HepG2 (cell line): Measurements from ENCODE around the gene HYCC2. TPM values are rescaled to one million over a fixed set of nuclear protein-coding genes. Genes with fewer than 3 reads are reported as not detected.

ENCODE experiments used
- CREB1 ChIP-seq, 2 experiments: fragments of 450-650 bp in 1 of 2; IDR thresholded peaks; 2 replicates each; pipeline ENCODE4 v1.6.1; 2016 to 2017; ENCODE audit warnings: control low read depth in 1 of 2, mild to moderate bottlenecking in 1 of 2, missing compliant biosample characterization in 1 of 2, missing genetic modification characterization in 1 of 2
- HIC2 ChIP-seq: sonication (generic); formaldehyde crosslinking; IDR thresholded peaks from 2 replicates; pipeline ENCODE4 v1.9.0; 2022; ENCODE audit warnings: low read depth, missing genetic modification reagents
- HMG20B ChIP-seq: conservative IDR thresholded peaks from 2 replicates; pipeline ENCODE4 v1.6.1; 2016; ENCODE audit warnings: missing genetic modification reagents, missing compliant biosample characterization
- IKZF5 ChIP-seq: IDR thresholded peaks from 2 replicates; pipeline ENCODE4 v1.6.1; 2018; ENCODE audit warnings: missing genetic modification reagents, mild to moderate bottlenecking, missing compliant biosample characterization
- IRX3 ChIP-seq: sonication (generic); formaldehyde crosslinking; IDR thresholded peaks from 2 replicates; pipeline ENCODE4 v1.8.1; 2023; ENCODE audit warnings: mild to moderate bottlenecking, low read depth, missing genetic modification reagents, borderline replicate concordance
- MED1 ChIP-seq: sonication (generic); formaldehyde crosslinking; IDR thresholded peaks from 2 replicates; pipeline ENCODE4 v1.4.0; 2020; ENCODE audit warnings: missing genetic modification reagents
- NR2F1 ChIP-seq, 2 experiments: fragments of 450-650 bp in 1 of 2; formaldehyde crosslinking in 1 of 2; IDR thresholded peaks; 2 replicates each; pipeline versions ENCODE4 v1.5.0 to v1.6.1; 2016 to 2020; ENCODE audit warnings: mild to moderate bottlenecking in 1 of 2, missing compliant biosample characterization in 1 of 2, missing genetic modification reagents in 1 of 2, moderate library complexity in 1 of 2
- RBFOX2 ChIP-seq: fragments of 200-400 bp; formaldehyde crosslinking; IDR thresholded peaks from 2 replicates; pipeline ENCODE4 v1.6.1; 2017; ENCODE audit warnings: low read depth, mild to moderate bottlenecking, low read length
- RXRA ChIP-seq: sonication (generic); formaldehyde crosslinking; IDR thresholded peaks from 2 replicates; pipeline ENCODE4 v1.5.1; 2020; ENCODE audit warnings: missing genetic modification reagents
- SMAD9 ChIP-seq: sonication (generic); formaldehyde crosslinking; IDR thresholded peaks from 2 replicates; pipeline ENCODE4 v1.5.1; 2020; ENCODE audit warnings: mild to moderate bottlenecking, missing genetic modification reagents
- SP5 ChIP-seq: IDR thresholded peaks from 2 replicates; pipeline ENCODE4 v1.6.1; 2016; ENCODE audit warnings: low read depth, borderline replicate concordance
- TEAD3 ChIP-seq: optimal IDR thresholded peaks from 2 replicates; pipeline ENCODE3; 2016; ENCODE audit warnings: borderline replicate concordance
- ZBED4 ChIP-seq: sonication (generic); formaldehyde crosslinking; IDR thresholded peaks from 2 replicates; pipeline ENCODE4 v1.4.0; 2020; ENCODE audit warnings: missing genetic modification reagents, borderline replicate concordance
- ZFP37 ChIP-seq: sonication (generic); formaldehyde crosslinking; IDR thresholded peaks from 2 replicates; pipeline ENCODE4 v1.4.0; 2020; ENCODE audit warnings: missing genetic modification reagents, borderline replicate concordance
- ZFP41 ChIP-seq: sonication (generic); formaldehyde crosslinking; IDR thresholded peaks from 2 replicates; pipeline ENCODE4 v1.4.0; 2020; ENCODE audit warnings: mild to moderate bottlenecking, missing genetic modification reagents, borderline replicate concordance
- ZNF205 ChIP-seq: IDR thresholded peaks from 2 replicates; pipeline ENCODE4 v1.6.1; 2018; ENCODE audit warnings: missing biosample characterization, missing genetic modification reagents
- ZNF292 ChIP-seq: sonication (generic); formaldehyde crosslinking; IDR thresholded peaks from 2 replicates; pipeline ENCODE4 v1.8.1; 2022; ENCODE audit warnings: mild to moderate bottlenecking, low read depth, missing genetic modification reagents, borderline replicate concordance
- ZNF296 ChIP-seq: sonication (generic); formaldehyde crosslinking; conservative IDR thresholded peaks from 2 replicates; pipeline ENCODE4 v1.5.0; 2020; ENCODE audit warnings: mild to moderate bottlenecking, missing genetic modification reagents
- ZNF3 ChIP-seq: IDR thresholded peaks from 2 replicates; pipeline ENCODE4 v1.7.0; 2017; ENCODE audit warnings: inconsistent platforms
- ZNF460 ChIP-seq: sonication (generic); formaldehyde crosslinking; IDR thresholded peaks from 2 replicates; pipeline ENCODE4 v1.5.1; 2020; ENCODE audit warnings: missing genetic modification reagents, mild to moderate bottlenecking, borderline replicate concordance
- ZNF546 ChIP-seq: sonication (generic); formaldehyde crosslinking; conservative IDR thresholded peaks from 2 replicates; pipeline ENCODE4 v1.8.1; 2023; ENCODE audit warnings: mild to moderate bottlenecking, missing genetic modification reagents
- ZNF580 ChIP-seq: IDR thresholded peaks from 2 replicates; pipeline ENCODE4 v1.6.1; 2016; ENCODE audit warnings: low read depth, borderline replicate concordance
- ZNF619 ChIP-seq: sonication (generic); formaldehyde crosslinking; IDR thresholded peaks from 2 replicates; pipeline ENCODE4 v1.4.0; 2020; ENCODE audit warnings: mild to moderate bottlenecking, missing genetic modification reagents
- polyA plus RNA-seq, 8 experiments: library from polyadenylated mRNA; depleted of rRNA in 3 of 8; stranded (reverse) in 7 of 8; unstranded in 1 of 8; fragments of >200 nt; fragmentation: Illumina TruSeq in 4 of 8; extraction: Trizol in 4 of 8; gene quantifications; 2 replicates each; pipeline versions ENCODE4 v1.2.1 to v1.2.3, GENCODE V29; 2011 to 2016; ENCODE audit warnings: low read depth in 4 of 8, missing spikeins in 1 of 8, mixed read lengths in 1 of 8; ENCODE audit not compliant: insufficient read depth in 1 of 8
- total RNA-seq, 5 experiments: library from RNA; depleted of rRNA; stranded (reverse); fragments of >200 nt; fragmentation: Illumina TruSeq; extraction: Trizol; gene quantifications; 2 replicates each; pipeline ENCODE4 v1.2.3, GENCODE V29; 2016; ENCODE audit warnings: low read depth in 1 of 5

The HYCC2 gene
- total and polyA plus RNA-seq, 2 of the 13 experiments (the other 11 are each of a cell fraction or from before 2014, with no cell fraction given), result 4.7 to 13.9 TPM

DNA sequence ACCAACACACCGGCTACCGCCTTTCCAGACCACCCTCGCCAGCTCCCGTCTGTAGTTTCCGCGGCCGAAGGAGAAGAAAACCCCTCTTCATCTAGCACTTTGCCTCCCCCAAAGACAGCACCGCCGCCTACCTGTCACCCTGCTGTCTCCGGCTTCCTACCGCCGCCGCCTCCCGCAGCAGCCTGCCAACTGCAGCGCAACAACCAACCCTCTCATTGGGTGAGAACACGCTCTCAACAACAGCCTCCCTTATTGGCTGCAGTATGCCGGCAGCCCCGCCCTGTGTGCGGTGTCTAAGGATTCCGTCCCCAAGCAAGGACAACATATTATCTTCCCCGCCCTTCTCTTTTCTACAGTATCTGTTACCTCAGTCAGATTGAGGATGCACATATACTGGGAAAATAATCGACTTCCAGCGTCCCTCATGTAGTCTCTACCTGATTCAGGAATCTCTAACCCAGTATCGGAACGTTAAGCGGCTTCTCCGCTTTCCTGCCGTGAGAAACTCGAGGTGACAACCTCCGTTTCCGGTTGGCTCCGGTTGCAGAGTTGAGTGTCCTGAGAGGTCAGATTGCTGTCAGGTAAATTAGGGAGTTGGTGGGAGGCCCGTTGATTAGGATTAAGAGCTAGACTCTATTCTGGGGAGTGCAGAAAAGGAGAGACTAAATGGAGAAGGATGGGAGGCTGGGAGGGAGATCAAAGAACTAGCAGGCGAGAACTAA lies at the start of gene HYCC2, which contains the start of gene NDUFB3 (continued):
- TF ChIP-seq ZNF292 (CRISPR knock-in tag) (peak; percentile 78; the same call in 1 of the 2 replicates), SP5 (CRISPR knock-in tag) (peak; percentile 98), CREB1 (IDR thresholded peaks at IDR 0.05) (peak; percentile 80), CREB1 (CRISPR knock-in tag; IDR thresholded peaks at IDR 0.05) (peak; percentile 95), HIC2 (CRISPR knock-in tag) (no peak), ZNF205 (CRISPR knock-in tag) (peak; percentile 95), ZFP37 (no peak), ZNF296 (no peak), ZFP41 (no peak), RBFOX2 (peak; percentile 59), ZNF546 (CRISPR knock-in tag) (0 out of 2 replicates have a peak, but pooled peaks have one; percentile 45), IKZF5 (CRISPR knock-in tag) (peak; percentile 96), ZNF460 (CRISPR knock-in tag) (peak; percentile 41; the same call in 1 of the 2 replicates), HMG20B (CRISPR knock-in tag) (peak; percentile 57; the same call in 1 of the 2 replicates), NR2F1 (CRISPR knock-in tag; IDR thresholded peaks at IDR 0.05) (peak; percentile 67 to 68), ZNF619 (CRISPR knock-in tag) (peak; percentile 98), ZNF580 (CRISPR knock-in tag) (peak; percentile 82; the same call in 1 of the 2 replicates), ZBED4 (CRISPR knock-in tag) (peak; percentile 69; the same call in 1 of the 2 replicates), IRX3 (CRISPR knock-in tag) (no peak), ZNF3 (no peak; the same call in 1 of the 2 replicates), TEAD3 (CRISPR knock-in tag) (peak; percentile 45), MED1 (CRISPR knock-in tag) (peak; percentile 66), RXRA (peak; percentile 82), SMAD9 (CRISPR knock-in tag) (peak; percentile 25; the same call in 1 of the 2 replicates)
